ENCODE measurements around the gene RASA3. TPM values are rescaled to one million over a fixed set of nuclear protein-coding genes. Genes with fewer than 3 reads are reported as not detected.
A peak's percentile ranks its signal among the peaks of the same experiment; 100 is the strongest.

The RASA3 gene
- total RNA-seq, 2 experiments from 2014 or later, result 65.6 to 73.9 TPM

- DNase-seq (no peak), ATAC-seq (ENCODE audit: low read depth) (no peak)
- Mint-ChIP-seq H3K27ac (peak overlapping the region; percentile 87), H3K4me3 (no peak overlapping the region), H3K9me3 (peaks cover 4% of the 10 kb centered on the region), H3K36me3 (peaks cover 24% of the 10 kb centered on the region), H3K4me1 (peaks cover 62% of the 10 kb centered on the region), H3K27me3 (no peaks in the 10 kb centered on the region)
- POLR2A ChIA-PET, result interaction anchor here (2.3 to 2.5 kb wide), 2 partner anchors 14 to 17 kb away, joined by 6 to 9 read pairs; no protein-coding TSS in a partner anchor
These were observed 6.8 kb downstream of the RASA3 start for GRCh38 chr13:114125589-114125988.

DNA sequence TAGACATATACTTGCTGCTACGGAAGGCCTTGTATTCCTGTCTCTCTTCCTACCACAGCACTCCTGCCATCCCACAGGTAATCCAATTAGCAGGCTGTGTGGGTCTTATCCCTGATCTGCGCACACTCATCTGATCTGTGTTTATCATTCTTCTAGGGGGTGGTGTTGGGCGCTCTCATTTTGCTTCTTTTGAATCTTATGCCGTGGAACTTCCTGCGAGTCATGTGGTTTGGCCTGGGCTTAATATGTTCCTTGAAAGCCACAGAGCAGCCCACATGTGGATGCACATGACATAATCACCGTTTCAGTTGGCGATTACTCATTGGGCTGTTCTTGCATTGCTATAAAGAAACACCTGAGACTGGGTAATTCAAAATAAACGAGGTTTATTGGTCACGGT lies 7.5 kb downstream of the RASA3 start:
- Mint-ChIP-seq H3K4me1 (peaks cover 60% of the 10 kb centered on the region), H3K27me3 (peaks cover 2% of the 10 kb centered on the region), H3K27ac (peak overlapping the region; percentile 87), H3K4me3 (peak overlapping the region; percentile 67), H3K9me3 (peaks cover 4% of the 10 kb centered on the region), H3K36me3 (peaks cover 25% of the 10 kb centered on the region)
- DNase-seq, result no peak
- ATAC-seq (ENCODE audit: low read depth), result peak; percentile 45
- POLR2A ChIA-PET, result interaction anchor here (1.0 to 2.5 kb wide), 3 partner anchors 14 to 37 kb away, joined by 4 to 9 read pairs (median 6); no protein-coding TSS in a partner anchor

DNA sequence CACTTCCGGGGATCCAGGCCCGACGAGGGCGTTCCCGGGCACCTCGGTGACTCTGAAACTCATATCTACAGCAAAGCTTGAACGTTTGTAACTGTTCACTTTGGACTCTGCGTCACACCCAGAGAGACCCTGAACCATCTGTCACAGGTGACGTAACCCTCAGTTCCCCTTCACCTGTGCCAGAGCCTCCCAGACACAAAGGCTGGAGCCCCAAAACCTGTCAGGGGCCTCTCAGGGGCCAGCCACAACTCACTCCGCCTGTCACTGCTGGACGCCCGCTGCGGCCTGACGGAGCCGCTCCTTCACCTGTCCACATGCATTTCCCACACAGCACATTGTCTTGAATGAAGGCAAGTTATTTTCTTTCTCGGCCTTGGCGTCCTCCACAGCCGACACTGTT lies 8.0 kb downstream of the RASA3 start:
- no peak for DNase-seq
- Mint-ChIP-seq H3K4me3 (no peak overlapping the region), H3K4me1 (peaks cover 56% of the 10 kb centered on the region), H3K27ac (no peak overlapping the region), H3K9me3 (peaks cover 4% of the 10 kb centered on the region), H3K27me3 (peaks cover 2% of the 10 kb centered on the region), H3K36me3 (peaks cover 25% of the 10 kb centered on the region)
- POLR2A ChIA-PET, result interaction anchor here (1.0 to 2.5 kb wide), 3 partner anchors 13 to 38 kb away, joined by 4 to 9 read pairs (median 6); no protein-coding TSS in a partner anchor
- no peak for ATAC-seq (ENCODE audit: low read depth)

DNA sequence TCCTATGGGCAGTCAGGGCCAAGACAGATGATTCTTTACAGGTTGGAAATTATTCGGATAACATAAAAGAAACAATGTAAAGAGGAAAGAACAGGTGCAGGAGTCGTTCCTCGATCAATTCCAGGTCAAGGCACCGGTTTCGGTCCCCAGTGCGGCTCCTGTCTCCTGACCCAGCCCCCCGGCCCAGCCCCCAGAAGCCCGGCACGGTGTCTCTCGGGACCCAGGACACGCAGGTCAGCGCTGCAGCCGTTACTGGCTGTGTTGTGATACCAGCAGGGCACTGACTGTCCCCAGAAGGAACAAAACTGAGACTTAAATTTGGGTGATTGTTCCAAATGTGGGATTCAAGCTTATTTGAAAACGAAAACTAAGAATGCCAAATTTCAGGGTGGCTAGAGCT lies 8.5 kb downstream of the RASA3 start:
- no peak for ATAC-seq (ENCODE audit: low read depth)
- Mint-ChIP-seq H3K36me3 (peaks cover 25% of the 10 kb centered on the region), H3K4me1 (peaks cover 54% of the 10 kb centered on the region), H3K27me3 (peaks cover 2% of the 10 kb centered on the region), H3K4me3 (no peak overlapping the region), H3K27ac (no peak overlapping the region), H3K9me3 (peaks cover 4% of the 10 kb centered on the region)
- DNase-seq, result no peak
- POLR2A ChIA-PET, result interaction anchor here (1.5 to 2.5 kb wide), 2 partner anchors 13 to 16 kb away, joined by 3 to 6 read pairs; no protein-coding TSS in a partner anchor

GRCh38 chr13:114123448-114123847 lies 9.0 kb downstream of the RASA3 start:
- ATAC-seq (ENCODE audit: low read depth) (no peak), DNase-seq (no peak)
- no peak overlapping the region for H3K4me3 Mint-ChIP-seq
- POLR2A ChIA-PET, result interaction anchor here (1.5 to 2.5 kb wide), 2 partner anchors 12 to 17 kb away, joined by 3 to 6 read pairs; no protein-coding TSS in a partner anchor
- H3K9me3 Mint-ChIP-seq, result peaks cover 4% of the 10 kb centered on the region
- H3K4me1 Mint-ChIP-seq, result peaks cover 54% of the 10 kb centered on the region
- H3K27me3 Mint-ChIP-seq, result peaks cover 2% of the 10 kb centered on the region
- peaks cover 25% of the 10 kb centered on the region for H3K36me3 Mint-ChIP-seq
- H3K27ac Mint-ChIP-seq, result no peak overlapping the region

- peaks cover 50% of the 10 kb centered on the region for H3K4me1 Mint-ChIP-seq
- DNase-seq (no peak), ATAC-seq (ENCODE audit: low read depth) (no peak)
- H3K4me3 Mint-ChIP-seq, result no peak overlapping the region
- POLR2A ChIA-PET, result interaction anchor here (0.9 to 1.5 kb wide), 3 partner anchors 8 to 17 kb away, joined by 3 to 5 read pairs (median 3); no protein-coding TSS in a partner anchor
- H3K27ac Mint-ChIP-seq, result no peak overlapping the region
- H3K9me3 Mint-ChIP-seq, result peaks cover 4% of the 10 kb centered on the region
- peaks cover 25% of the 10 kb centered on the region for H3K36me3 Mint-ChIP-seq
- peaks cover 2% of the 10 kb centered on the region for H3K27me3 Mint-ChIP-seq
These were observed 9.7 kb downstream of the RASA3 start for GRCh38 chr13:114122591-114123211.

DNA sequence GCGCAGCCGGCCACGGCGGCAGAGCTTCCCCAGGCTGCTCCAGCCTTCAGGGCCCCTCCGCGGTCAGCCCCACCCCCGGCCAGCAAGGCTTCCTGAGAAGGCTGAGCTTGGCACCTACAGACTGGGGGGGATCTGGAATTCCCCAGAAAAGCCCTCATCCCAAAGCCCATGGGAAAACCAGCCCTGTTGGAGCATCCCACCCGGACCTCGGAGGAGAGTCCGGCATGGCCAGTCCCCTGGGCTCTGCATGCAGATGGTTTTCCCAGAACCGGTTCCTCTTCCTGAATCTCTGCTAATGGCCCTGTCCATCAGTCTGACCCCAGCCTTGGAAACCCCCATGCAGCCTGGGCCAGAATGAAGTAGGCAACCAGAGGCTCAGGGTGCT lies 10.3 kb downstream of the RASA3 start:
- Mint-ChIP-seq H3K36me3 (peaks cover 22% of the 10 kb centered on the region), H3K27ac (no peak overlapping the region), H3K27me3 (peaks cover 2% of the 10 kb centered on the region), H3K4me1 (peaks cover 49% of the 10 kb centered on the region), H3K4me3 (no peak overlapping the region), H3K9me3 (peaks cover 4% of the 10 kb centered on the region)
- POLR2A ChIA-PET, result interaction anchor here (0.9 to 1.0 kb wide), 2 partner anchors 9 to 11 kb away, joined by 3 to 5 read pairs; no protein-coding TSS in a partner anchor
- ATAC-seq (ENCODE audit: low read depth) (no peak), DNase-seq (no peak)

- peaks cover 4% of the 10 kb centered on the region for H3K9me3 Mint-ChIP-seq
These were observed 10.8 kb downstream of the RASA3 start for GRCh38 chr13:114121496-114122126.

GRCh38 chr13:114121031-114121430 lies 11.4 kb downstream of the RASA3 start:
- DNase-seq (no peak), ATAC-seq (ENCODE audit: low read depth) (no peak)
- peaks cover 38% of the 10 kb centered on the region for H3K4me1 Mint-ChIP-seq
- POLR2A ChIA-PET, result no interaction called here
- H3K36me3 Mint-ChIP-seq, result peaks cover 13% of the 10 kb centered on the region
- peak overlapping the region; percentile 75 for H3K4me3 Mint-ChIP-seq
- H3K9me3 Mint-ChIP-seq, result peaks cover 2% of the 10 kb centered on the region
- H3K27ac Mint-ChIP-seq, result peak overlapping the region; percentile 88
- H3K27me3 Mint-ChIP-seq, result peaks cover 2% of the 10 kb centered on the region

More at GRCh38 chr13:114121496-114122126, 10.8 kb downstream of the RASA3 start:
- no peak for ATAC-seq (ENCODE audit: low read depth)
- H3K27ac Mint-ChIP-seq, result peak overlapping the region; percentile 9
- no peak for DNase-seq
- peaks cover 2% of the 10 kb centered on the region for H3K27me3 Mint-ChIP-seq
- peaks cover 44% of the 10 kb centered on the region for H3K4me1 Mint-ChIP-seq
- peak overlapping the region; percentile 16 for H3K4me3 Mint-ChIP-seq
- peaks cover 18% of the 10 kb centered on the region for H3K36me3 Mint-ChIP-seq
- POLR2A ChIA-PET, result interaction anchor here (0.9 to 1.0 kb wide), 2 partner anchors 9 to 11 kb away, joined by 3 to 5 read pairs; no protein-coding TSS in a partner anchor

DNA sequence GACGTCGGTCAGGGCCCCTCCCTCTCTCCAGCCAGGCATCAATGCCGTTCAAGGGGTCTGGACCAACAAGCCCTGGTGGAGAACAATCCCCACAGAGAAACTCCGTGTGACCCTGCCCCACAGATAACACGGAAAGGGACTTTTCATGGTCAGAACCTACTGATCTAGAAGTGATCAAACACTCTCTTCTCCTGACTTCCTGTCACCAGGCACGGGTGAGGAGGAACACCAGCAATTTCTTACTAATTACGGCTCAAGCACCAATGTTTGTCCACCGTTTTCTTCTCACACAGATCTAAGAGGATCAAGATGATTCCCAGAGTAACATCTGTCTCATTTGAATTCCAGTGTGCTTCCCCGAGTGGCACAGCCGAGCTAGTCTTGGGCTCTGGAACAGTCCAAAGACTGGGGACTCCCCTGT lies 11.8 kb downstream of the RASA3 start:
- POLR2A ChIA-PET, result no interaction called here
- ATAC-seq (ENCODE audit: low read depth) (no peak), DNase-seq (no peak)
- H3K27me3 Mint-ChIP-seq, result peaks cover 2% of the 10 kb centered on the region
- peaks cover 39% of the 10 kb centered on the region for H3K4me1 Mint-ChIP-seq
- peaks cover 2% of the 10 kb centered on the region for H3K9me3 Mint-ChIP-seq
- peak overlapping the region; percentile 88 for H3K27ac Mint-ChIP-seq
- H3K36me3 Mint-ChIP-seq, result peaks cover 13% of the 10 kb centered on the region
- peak overlapping the region; percentile 75 for H3K4me3 Mint-ChIP-seq

DNA sequence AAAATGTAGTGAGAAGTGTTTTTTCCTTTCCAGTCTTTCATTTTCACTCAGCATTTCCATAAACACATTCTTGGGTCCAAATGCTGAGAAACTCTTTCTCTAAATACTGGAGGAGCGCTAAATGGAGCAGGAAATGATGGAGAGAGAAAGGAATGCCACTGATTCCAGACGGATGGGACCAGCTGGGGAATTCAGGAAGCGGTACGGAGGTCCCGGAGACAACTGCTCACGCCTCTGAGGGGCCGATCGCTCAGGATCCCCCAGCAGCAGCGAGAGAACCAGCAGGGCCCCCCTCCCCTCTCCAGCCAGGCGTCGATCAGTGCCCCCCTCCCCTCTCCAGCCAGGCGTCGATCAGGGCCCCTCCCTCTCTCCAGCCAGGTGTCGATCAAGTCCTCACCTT lies 13.2 kb downstream of the RASA3 start:
- Mint-ChIP-seq H3K4me1 (peaks cover 40% of the 10 kb centered on the region), H3K27me3 (peaks cover 2% of the 10 kb centered on the region), H3K9me3 (no peaks in the 10 kb centered on the region), H3K4me3 (peak overlapping the region; percentile 47), H3K36me3 (peaks cover 11% of the 10 kb centered on the region), H3K27ac (peak overlapping the region; percentile 51)
- POLR2A ChIA-PET, result no interaction called here
- ATAC-seq (ENCODE audit: low read depth) (no peak), DNase-seq (no peak)

DNA sequence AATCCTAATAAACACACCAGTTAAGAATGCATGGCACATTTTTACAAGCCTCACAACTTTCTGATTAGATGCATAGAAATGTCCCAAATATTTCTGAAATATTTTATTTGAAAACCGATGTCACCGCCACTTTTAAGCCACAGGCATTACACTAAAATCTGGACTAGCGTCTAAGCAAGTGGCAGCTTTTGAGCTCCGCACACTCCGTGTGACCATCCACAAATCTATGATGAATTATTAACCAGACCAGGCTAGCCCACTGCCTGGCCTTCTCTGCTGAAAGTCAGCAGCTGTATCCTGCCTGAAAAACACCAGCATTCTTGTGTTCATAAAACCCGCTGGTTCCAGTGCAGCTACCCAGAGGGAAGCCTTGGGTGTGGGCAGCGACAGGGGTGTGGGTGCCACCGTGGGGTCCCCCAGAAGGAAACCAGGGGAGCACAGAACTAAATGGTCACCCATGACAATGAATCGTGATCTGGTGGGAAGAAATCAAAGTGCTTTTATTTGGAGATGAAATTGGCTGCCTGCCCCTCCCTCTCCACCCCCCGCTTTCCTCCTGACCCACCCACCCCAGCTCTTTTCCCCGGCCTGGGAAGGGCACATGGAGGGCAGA lies 13.8 kb downstream of the RASA3 start:
- peaks cover 13% of the 10 kb centered on the region for H3K36me3 Mint-ChIP-seq
- H3K9me3 Mint-ChIP-seq, result no peaks in the 10 kb centered on the region
- H3K27ac Mint-ChIP-seq, result peak overlapping the region; percentile 18
- ATAC-seq (ENCODE audit: low read depth) (no peak), DNase-seq (no peak)
- H3K4me3 Mint-ChIP-seq, result no peak overlapping the region
- POLR2A ChIA-PET, result no interaction called here
- H3K4me1 Mint-ChIP-seq, result peaks cover 42% of the 10 kb centered on the region
- H3K27me3 Mint-ChIP-seq, result peaks cover 2% of the 10 kb centered on the region

DNA sequence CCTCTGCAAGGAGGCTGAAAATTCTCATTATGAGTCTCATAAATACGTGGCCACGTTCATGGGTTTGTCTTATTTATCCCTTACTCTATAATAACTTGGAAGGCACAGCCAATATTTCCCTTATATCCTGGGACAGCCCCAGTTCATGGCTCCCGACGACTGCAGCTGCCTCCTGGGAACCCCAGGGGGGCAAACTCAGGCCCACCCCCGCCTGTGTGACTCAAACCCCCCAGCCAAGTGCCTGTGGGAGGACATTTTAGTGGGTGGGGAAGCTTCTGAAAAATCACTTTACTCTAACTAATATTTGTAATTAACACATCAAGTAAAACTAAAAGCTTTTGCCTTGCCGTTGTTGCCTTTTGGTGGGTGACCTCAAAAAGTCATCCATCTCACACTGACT lies 14.3 kb downstream of the RASA3 start:
- no peak overlapping the region for H3K4me3 Mint-ChIP-seq

More for the DNA sequence above, 14.3 kb downstream of the RASA3 start:
- peak overlapping the region; percentile 18 for H3K27ac Mint-ChIP-seq
- H3K9me3 Mint-ChIP-seq, result no peaks in the 10 kb centered on the region
- no peak for ATAC-seq (ENCODE audit: low read depth)
- DNase-seq, result no peak
- POLR2A ChIA-PET, result no interaction called here
- H3K4me1 Mint-ChIP-seq, result peaks cover 42% of the 10 kb centered on the region
- H3K36me3 Mint-ChIP-seq, result peaks cover 13% of the 10 kb centered on the region
- peaks cover 2% of the 10 kb centered on the region for H3K27me3 Mint-ChIP-seq

Measured in activated naive CD8-positive, alpha-beta T cell treated with anti-CD3 and anti-CD28 coated beads, Interleukin-2, amount 10 ng/mL, durations not matched to agents 7 days and 5 days (primary cell).